ENCODE results near the gene LMCD1.

The LMCD1 gene

GRCh38 chr3:8529181-8529637 is 27.6 kb downstream of the LMCD1 start:
- H3K4me3 ChIP-seq (ENCODE audit: low read depth, low read length), result no peak overlapping the region
- no peak for TF ChIP-seq CTCF (IDR thresholded peaks at IDR 0.05; ENCODE audit: insufficient read depth, low read length, missing control alignments)
- ChIA-PET CTCF (interaction anchor here (1.8 to 2.1 kb wide), 2 partner anchors 78 to 87 kb away, joined by 4 read pairs; no protein-coding TSS in a partner anchor), POLR2A (no interaction called here)
- no peak for DNase-seq (ENCODE audit: low read depth, low spot score)

- H3K4me3 ChIP-seq (ENCODE audit: low read depth, low read length), result no peak overlapping the region
- no peak for TF ChIP-seq CTCF (IDR thresholded peaks at IDR 0.05; ENCODE audit: insufficient read depth, low read length, missing control alignments)
- POLR2A ChIA-PET, result interaction anchor here (0.6 kb wide), 1 partner anchor 9 kb away, joined by 3 read pairs; no protein-coding TSS in a partner anchor
- DNase-seq (ENCODE audit: low read depth, low spot score), result no peak
- CTCF ChIA-PET, result interaction anchor here (1.8 to 2.1 kb wide), 2 partner anchors 78 to 88 kb away, joined by 4 read pairs; no protein-coding TSS in a partner anchor
Observed at GRCh38 chr3:8529738-8530525, 28.3 kb downstream of the LMCD1 start.

DNA sequence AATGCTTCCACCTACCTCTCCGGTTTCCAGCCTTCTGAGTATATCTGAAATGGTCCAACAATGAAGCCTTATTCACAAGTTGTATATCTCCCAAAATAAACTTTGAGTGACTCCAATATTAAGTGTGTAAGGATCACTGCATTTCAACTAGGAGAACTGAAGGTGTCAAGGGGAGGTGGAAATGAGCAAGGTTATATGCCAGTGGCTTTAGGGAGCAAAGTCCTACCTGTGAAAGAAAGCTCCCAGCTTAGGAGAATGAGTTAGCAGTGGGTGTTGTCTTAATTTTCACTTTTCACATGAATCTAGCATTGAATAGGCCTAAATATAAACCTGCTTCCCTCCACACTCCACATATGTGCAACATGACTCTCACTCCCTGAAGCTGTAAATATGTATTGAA is 29.0 kb downstream of the LMCD1 start:
- no peak for DNase-seq (ENCODE audit: low read depth, low spot score)
- no peak for TF ChIP-seq CTCF (IDR thresholded peaks at IDR 0.05; ENCODE audit: insufficient read depth, low read length, missing control alignments)
- no peak overlapping the region for H3K4me3 ChIP-seq (ENCODE audit: low read depth, low read length)
- ChIA-PET POLR2A (interaction anchor here (0.6 kb wide), 1 partner anchor 9 kb away, joined by 3 read pairs; no protein-coding TSS in a partner anchor), CTCF (interaction anchor here (1.3 to 2.1 kb wide), 2 partner anchors 9 to 77 kb away, joined by 3 to 4 read pairs; no protein-coding TSS in a partner anchor)

DNA sequence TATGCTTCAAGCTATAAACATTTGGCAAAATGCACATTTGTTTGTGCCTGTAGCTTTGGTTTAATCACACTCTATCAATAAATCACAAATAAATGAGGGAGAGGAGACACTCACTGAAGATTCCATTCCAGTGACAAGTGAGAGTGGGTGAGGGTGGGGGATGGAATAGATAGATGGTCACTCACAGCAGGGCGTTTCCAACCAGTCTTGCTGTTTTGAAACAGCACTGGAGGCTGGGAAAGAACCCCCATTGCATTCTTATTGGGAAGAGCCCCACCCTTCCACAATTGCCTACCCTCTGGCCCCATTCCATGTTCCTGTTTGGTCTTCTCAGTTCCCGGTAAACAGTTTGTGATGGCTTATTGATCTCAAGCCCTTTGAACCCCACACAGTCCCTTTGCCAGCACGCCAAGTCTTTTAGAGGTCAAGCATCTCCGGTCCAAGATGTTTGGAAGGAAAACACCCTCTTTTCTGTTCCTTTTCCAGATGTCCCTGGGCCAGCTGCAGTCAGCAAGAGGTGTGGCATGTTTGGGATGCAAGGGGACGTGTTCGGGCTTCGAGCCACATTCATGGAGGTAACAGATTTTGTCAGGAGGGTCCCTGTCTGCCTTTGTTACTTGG is 30.7 kb downstream of the LMCD1 start:
- no peak for DNase-seq (ENCODE audit: low read depth, low spot score)
- no peak overlapping the region for H3K4me3 ChIP-seq (ENCODE audit: low read depth, low read length)
- CTCF ChIA-PET, result no interaction called here
- POLR2A ChIA-PET, result no interaction called here
- no peak for TF ChIP-seq CTCF (IDR thresholded peaks at IDR 0.05; ENCODE audit: insufficient read depth, low read length, missing control alignments)

DNA sequence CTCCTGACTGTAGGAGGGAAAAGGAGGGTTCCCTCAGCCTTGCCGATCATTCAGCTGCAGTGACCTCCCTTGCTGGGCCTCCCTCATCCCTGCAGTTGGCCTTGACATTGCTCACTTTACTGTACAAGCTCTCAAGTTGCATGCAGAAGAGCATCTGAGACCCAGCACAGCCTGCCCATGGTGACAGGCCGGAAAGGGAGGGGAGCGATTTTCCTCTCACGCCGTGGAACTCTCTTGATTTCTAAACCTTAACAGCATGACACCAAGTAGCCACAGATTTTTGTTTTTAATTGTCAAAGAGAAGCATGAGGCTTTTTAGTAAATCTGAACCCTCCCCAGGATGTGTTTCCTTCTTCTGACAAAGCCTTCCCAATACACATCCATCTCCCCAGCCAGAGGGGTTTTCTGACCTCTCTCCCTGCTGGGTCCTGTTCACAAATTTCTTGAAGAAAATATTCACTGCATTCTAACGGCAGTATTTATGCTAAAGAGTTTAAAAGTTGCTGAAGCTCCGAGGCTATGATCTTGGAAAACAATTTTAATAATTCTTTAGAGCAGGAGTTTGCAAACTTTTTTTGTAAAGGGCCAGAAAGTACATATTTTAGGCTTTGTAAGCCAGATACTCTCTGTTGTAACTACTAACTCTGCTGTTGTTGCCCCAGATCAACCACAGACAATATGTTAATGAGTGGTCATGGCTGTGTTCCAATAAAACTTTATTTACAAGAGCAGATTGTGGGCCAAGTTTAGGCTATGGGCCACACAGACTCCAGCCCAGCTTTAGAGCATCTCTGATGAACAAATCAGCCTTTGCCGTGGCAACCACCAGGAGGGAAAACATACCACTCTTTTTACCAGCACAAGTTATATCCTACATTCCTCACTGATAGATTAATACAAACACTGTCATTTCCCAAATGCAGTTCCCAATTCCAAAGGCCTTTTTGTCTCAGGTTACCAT is 34.8 kb downstream of the LMCD1 start:
- H3K4me3 ChIP-seq (ENCODE audit: low read depth, low read length), result no peak overlapping the region
- CTCF ChIA-PET, result interaction anchor here (0.8 to 1.5 kb wide), 5 partner anchors 10 to 95 kb away, joined by 3 to 5 read pairs (median 4); no protein-coding TSS in a partner anchor
- TF ChIP-seq CTCF (IDR thresholded peaks at IDR 0.05; ENCODE audit: insufficient read depth, low read length, missing control alignments), result no peak
- POLR2A ChIA-PET, result interaction anchor here (0.6 to 1.2 kb wide), 3 partner anchors 12 to 35 kb away, joined by 3 to 4 read pairs (median 4); partner anchors contain the start of gene LMCD1
- no peak for DNase-seq (ENCODE audit: low read depth, low spot score)

Data from AG04449 (cell line).